ENCODE data around the gene GABRB1. TPM values are rescaled to one million over a fixed set of nuclear protein-coding genes. Genes with fewer than 3 reads are reported as not detected.
A peak's percentile ranks its signal among the peaks of the same experiment; 100 is the strongest.

Gene GABRB1
- total RNA-seq, 1 experiment from 2014 or later = 1.00 TPM

DNA sequence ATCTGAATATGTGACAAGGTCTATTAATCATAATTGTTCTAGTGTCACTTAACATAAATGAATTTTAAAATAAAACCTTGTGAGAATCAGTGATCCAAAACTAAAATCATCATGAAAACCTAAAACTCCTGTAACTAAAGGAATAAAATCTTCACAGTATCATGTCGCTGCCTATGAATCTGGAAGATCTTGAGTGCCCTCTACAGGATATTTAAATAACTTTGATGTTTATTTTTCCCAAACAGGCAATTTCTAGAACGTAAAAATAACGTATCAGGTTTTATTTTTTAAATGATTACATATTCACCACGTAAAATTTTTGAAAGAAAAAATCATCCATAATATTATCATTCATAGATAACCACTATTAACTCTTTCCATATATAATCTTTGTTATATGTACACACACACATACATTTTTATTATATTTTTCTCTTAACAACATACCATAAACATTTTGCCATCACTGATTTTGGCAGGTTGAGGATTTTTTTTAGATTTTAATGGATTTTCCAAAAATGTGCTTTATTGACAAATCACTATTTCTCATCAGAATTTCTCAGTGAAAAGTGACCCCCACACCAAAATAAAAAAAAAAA, 352.6 kb downstream of the GABRB1 start:
- peak; percentile 25 for DNase-seq (ENCODE audit: low spot score)

DNA sequence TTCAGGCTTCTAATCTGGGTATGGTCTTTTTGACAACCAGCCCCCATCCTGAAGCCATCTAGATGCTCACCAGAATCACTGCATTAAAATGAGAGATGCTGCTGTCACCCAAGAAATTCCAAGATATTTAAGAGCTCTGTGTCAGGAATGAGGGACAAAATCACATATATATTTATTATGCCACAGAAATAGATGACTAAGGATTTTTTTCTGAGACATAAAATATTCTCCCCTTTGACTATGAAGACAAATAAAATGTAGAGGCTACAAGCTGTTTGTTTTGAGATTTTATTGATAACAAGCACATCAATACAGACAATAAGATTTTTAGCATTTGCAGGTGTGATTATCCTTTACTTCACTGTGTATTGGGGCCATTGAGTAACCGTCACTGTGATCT, 354.8 kb downstream of the GABRB1 start:
- no peak for DNase-seq (ENCODE audit: low spot score)

DNA sequence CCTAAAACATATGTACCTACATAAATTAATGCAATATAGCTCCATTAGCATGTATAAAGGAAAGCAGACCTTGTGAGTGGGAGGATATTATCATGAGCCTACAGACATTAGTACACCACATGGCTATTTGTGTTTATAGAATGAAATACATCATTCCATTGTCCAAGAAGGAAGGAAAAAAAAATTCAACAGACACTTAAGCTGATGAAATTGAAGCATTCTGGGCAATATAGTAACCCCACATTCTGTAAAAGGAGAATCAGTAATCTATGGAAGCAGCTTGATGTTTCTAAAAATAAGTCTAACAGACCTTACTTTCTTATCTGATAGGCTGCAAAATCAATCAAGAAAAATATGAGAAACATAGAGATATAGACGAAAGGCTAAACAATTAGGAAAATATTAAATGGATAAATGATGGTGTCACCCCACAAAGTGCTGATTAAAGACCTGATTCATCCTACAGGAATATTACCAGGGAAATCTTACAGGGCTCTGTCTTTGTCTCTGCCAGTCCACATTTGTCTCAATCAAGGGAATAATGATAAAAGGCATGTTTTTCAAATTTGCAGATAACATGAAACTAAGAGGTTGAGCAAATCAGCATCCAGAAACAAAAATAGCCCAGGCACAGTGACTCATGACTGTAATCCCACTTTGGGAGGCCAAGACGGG, 355.3 kb downstream of the GABRB1 start:
- DNase-seq (ENCODE audit: low spot score) = no peak

DNA sequence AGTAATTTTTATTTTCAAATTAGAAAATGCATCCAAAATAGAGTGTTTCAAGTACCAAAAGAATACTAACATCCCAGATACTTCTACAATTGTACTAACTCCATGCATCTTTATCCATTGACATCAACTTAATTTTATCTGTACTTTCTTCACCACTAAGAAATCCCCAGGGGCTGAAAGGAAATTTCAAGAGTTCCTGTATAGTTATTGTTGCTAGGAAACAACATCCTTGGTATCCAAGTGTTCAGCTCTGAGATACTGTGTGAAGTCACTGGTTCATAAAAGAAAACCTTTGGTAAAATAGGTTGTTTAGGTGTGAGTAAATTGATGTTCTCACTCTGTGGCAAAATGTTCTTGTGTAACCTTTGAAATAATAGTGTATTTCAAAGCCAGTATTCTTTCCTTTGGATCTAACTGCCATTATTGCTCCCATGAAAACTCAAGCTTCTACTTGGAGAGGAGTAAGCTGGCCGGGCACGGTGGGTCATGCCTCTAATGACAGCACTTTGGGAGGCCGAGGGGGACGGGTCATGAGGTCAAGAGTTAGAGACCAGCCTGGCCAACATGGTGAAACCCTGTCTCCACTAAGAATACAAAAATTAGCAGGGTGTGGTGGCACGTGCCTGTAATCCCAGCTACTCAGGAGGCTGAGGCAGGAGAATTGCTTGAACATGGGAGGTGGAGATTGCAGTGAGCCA, 359.2 kb downstream of the GABRB1 start:
- DNase-seq (ENCODE audit: low spot score) = no peak

DNA sequence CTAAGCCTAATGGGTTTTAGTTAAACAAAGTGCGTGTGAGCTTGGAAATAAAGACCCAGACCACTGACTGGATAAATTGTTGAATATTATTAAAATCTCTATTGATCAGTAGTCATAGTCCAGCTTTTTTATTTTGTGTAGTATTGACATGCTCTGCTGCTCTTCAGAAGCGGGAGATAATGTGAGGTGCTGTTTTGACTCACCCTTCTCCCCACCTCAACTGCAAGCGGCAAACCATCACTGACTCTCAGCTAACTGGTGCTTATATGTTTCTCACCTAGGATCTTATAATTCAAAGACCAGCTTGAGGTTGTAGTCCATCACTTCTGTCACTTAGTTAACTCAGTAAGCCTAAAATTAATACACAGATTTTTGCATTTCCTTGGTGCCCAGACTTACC, 359.9 kb downstream of the GABRB1 start:
- no peak for DNase-seq (ENCODE audit: low spot score)

DNA sequence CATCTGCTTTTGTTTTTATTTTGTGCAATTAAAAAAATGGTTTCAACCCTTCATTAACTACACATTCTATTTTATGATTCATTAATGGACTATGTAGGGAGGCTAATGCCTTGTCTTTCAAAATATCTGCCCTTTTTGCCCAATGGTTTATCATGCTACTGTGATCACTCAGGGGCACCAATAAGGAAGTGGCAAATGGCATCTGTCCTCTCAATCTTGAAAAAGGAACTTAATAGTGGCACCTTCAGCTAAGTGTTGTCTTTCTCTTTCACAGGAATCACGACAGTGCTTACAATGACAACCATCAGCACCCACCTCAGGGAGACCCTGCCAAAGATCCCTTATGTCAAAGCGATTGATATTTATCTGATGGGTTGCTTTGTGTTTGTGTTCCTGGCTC, 375.0 kb downstream of the GABRB1 start:
- no peak for DNase-seq (ENCODE audit: low spot score)

DNA sequence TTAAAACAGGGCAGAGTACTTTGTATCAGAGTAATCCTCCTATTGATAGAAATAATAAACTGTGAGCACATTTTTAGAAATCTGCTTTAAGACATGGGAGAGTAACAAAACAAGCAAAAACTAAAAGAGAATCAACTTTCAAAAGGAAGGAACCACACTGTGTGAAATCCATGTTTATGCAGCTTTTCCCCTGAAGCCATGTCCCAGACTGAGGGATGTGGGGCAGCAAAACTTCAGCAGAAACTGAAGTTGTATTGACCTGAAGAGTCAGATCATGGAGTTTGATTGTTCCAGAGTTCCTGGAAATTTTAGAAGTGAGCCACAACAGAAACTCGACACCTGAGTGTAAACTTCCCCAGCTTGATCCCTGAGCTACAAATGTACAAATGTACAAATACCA, 378.9 kb downstream of the GABRB1 start:
- no peak for DNase-seq (ENCODE audit: low spot score)

DNA sequence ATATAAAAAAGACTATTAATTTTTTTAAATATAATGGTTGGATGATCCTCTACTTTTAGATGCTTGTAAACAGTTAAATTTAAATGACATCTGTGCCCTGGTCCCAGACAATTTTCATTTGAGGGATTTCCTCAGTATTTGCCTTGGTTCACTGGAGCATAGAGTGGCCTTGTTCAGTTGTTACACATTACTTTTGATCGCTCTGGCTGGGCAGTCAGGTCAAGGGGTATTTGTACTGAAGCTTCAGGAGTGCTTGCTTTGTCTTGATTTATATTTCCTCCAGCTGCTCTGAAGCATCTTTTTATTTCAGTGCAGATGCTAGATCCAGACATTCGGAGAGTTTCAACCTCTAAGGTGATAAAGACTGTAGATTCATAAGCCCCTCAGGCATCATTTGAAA, 382.2 kb downstream of the GABRB1 start:
- no peak for DNase-seq (ENCODE audit: low spot score)

DNA sequence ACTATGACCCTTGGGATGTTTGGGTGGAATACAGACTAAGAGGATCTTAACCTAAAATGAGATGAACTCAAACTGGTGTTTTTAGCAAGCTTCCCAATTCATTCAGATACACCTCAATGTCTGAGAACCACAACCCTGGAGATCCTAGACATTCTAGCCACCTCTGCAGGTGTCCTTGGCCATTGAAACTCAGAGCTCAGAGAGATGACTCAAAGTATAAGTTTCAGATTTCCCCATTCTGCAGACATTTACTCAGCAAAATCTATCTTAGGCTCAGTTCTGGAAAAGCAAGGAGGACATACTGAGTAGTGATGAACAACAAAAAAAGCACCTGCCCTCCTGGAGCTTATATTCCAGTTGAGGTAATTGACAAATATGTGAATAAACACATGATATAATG, 384.4 kb downstream of the GABRB1 start:
- DNase-seq (ENCODE audit: low spot score) = no peak

DNA sequence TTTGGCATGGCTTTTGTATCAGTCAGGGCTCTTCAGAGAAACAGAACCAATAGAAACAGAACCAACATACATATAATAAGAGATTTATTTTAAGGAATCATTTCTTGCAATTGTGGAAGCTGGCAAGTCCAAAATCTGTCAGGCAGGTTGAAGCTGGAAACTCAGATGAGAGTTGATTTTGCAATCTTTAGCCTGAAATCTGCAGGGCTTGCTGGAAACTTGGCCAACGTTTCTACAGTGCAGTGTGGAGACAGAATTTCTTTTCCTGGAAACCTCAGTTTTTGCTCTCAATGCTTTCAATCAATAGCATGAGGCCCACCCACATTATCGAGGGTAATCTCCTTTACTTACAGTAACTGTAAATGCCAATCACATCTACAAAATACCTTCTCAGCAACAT, 386.8 kb downstream of the GABRB1 start:
- no peak for DNase-seq (ENCODE audit: low spot score)

DNA sequence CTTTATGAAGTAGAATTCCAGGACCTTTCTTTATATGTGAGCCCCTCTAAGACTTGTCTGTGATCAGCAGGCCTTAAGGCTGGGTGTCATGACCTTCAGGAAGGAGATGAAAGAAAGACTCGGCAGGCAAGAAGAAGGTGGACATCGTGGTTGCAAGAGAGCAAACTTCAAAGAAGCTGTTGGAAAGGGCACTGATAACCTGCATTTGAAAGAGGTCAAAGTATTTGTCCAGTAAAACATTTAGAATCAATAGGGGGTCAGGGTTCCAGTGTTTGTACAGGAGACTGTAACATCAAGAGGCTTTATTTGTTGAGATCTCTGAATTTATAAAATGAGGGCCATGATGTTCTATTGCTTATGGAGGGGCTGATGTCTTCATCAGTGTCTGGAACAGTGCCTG, 387.9 kb downstream of the GABRB1 start:
- DNase-seq (ENCODE audit: low spot score) = no peak

DNA sequence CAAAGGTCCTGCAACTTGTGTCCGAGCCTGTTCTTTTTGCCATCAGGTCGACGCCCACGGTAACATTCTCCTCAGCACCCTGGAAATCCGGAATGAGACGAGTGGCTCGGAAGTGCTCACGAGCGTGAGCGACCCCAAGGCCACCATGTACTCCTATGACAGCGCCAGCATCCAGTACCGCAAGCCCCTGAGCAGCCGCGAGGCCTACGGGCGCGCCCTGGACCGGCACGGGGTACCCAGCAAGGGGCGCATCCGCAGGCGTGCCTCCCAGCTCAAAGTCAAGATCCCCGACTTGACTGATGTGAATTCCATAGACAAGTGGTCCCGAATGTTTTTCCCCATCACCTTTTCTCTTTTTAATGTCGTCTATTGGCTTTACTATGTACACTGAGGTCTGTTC, 394.3 kb downstream of the GABRB1 start:
- DNase-seq (ENCODE audit: low spot score) = no peak

DNA sequence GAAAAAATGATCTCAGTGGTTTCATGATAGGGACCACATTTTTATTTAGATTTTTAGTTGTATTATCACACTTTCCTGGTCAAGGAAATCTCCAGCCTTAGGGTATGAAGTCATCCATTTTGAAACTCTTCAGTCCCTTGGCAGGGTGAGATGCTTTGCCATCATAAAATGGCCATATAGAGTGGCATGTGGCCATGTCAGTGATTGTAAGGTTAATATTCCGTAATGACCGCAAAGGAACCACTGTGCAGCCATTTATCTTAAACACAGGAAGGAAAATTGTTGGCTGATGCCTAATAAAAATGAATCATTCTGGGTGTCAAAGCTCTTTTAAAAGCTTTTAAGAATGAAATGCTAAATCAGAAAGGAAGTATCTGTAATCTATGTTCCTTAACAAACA, 396.6 kb downstream of the GABRB1 start:
- DNase-seq (ENCODE audit: low spot score) = peak; percentile 64

DNA sequence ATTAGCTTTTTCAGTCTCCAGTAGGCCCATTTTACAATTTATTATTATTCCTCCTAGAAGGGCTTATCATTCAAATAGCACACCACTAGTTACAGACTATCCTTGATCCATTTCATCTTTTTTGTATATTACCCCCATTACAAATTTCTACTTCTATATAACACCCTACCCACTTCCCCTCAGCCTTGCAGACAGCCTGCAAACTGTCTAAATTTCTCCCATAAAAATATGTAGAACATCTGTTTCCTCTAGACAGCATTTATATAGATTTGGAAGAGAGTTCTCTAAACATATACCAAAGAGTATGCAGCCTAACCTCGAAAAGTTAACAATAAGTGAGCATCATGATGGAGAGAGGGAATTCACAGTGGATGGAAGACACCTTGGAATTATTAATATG, 401.4 kb downstream of the GABRB1 start:
- no peak for DNase-seq (ENCODE audit: low spot score)

DNA sequence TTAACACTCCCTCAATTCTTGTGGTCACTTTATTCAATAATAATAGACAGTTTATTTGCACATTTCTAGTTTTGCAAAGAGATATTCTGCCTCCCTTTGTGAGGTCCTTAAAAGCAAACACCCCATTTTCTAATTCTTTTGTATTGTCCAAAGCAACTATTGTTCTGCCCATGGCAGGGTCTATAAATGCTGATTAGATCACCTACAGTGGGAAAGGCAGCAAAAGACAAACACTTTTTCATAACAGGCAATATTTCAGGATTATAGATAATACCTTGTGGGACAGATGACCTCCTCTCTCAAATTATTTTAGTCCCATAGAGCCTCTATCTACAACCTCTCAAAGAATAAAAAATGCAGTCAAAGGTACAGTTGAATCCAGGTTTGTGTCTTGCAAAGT, 403.6 kb downstream of the GABRB1 start:
- DNase-seq (ENCODE audit: low spot score) = no peak

DNA sequence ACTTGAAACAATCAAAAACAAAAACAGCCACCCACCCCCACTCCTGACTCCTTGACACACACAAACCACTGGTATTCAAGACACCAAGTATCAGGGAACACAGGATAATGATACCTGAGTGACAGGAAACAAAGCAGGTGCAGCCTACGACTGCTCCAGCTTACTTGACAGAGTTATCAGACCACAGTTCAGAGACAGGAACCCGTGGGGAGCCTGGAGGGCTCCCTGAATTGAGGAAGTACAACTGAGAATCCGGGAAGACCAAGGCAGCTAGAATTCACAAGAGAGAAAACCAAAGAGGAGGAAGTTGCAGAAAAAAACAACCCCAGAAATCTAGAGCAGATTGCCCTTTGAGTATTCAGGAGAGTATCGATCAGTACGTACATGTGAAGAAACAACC, 411.6 kb downstream of the GABRB1 start:
- no peak for DNase-seq (ENCODE audit: low spot score)

DNA sequence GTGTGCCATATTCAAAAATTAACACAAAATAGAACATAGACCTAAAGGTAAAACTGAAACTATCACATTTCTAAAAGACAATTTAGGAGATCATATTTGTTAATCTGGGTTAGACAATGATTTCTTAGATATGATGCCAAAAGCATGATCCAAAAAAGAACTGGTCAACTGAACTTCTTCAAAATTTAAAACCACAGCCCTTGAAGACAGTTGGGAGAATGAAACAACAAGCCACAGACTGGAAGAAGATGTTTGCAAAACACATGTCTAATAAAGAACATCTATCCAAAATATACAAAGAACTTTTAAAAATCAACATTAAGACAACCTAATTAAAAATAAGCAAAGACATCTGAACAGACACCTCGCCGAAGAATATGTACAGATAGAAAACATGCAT, 412.7 kb downstream of the GABRB1 start:
- DNase-seq (ENCODE audit: low spot score) = no peak

DNA sequence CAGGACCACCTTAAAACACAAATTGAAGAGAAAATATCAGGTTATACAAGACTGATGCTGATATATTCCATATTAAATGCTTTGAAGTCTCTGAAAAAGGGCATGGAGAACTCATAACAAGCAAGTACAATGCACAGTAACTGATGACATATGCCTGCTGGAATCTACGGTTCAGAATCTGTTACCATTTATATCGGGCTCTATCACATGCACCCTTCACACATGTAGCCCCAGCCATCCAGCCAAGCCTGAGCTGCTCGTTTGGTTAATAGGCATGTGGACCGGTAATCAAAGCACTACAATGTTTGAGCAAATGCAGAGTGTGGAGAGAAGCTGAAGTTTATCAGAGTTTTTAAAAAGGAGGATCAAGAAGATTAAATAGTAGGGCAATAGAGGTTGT, 420.3 kb downstream of the GABRB1 start:
- no peak for DNase-seq (ENCODE audit: low spot score)

DNA sequence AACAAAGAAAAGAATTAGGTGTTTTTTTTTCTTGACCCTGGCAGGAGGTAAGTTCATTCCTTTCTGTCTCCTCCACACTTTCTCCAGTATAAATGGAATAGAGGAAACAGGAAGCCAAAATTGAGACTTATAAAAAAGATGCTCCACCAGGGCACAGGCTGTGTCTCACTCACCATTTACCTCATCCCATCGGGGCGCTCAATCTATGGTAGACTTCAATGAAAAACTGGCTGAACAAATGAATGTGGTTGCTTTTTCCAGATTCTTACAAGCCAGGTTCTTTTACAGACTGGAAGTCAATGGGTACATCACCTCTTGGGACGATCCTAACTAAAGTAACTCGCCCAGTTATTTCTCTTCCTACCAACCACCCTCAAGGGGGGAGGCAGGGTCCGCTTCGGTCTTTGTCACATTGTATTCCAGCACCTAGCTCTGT, 431.4 kb downstream of the GABRB1 start:
- no peak for DNase-seq (ENCODE audit: low spot score)

DNA sequence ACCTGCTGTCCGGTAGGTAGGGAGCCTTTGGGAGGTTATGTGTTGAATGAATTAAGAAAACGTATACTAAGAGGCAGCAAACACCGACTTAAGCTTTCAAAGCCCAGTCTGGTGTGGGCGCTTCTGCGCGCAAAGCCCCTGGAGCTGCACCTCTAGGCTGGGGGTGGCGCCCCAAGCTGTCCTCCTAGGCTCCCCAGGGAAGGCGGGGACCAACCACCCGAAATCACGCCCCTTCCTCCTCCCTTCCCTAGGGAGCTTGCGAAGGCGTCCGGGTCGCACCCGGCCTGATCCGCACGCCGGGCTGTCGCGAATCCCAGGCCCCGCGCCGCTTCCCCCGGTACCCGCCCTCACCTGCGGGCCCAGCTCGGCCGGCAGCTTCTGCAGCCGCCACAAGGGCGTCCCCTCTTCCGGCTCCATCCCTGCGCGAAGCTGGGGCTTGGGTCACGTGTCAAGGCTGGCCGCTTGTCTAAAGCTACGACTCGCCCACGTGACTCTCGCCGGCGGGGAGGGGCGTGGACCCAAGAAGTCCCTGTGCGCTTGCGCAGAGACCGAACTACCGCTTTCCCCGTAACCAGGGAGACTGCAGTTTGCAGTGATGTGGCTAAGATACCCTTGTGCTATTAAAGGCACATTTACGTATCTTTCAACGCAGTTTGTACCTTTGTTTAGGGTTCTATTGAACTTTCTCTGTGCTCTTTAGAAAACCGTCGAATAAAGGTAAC, 432.0 kb downstream of the GABRB1 start, which contains the start of gene COMMD8:
Gene COMMD8 (minus strand): TSS at position 468 of the 722 bp plus-strand sequence. CDS start 51 bp downstream, at position 417.
- DNase-seq (ENCODE audit: low spot score) = peak; percentile 86

DNA sequence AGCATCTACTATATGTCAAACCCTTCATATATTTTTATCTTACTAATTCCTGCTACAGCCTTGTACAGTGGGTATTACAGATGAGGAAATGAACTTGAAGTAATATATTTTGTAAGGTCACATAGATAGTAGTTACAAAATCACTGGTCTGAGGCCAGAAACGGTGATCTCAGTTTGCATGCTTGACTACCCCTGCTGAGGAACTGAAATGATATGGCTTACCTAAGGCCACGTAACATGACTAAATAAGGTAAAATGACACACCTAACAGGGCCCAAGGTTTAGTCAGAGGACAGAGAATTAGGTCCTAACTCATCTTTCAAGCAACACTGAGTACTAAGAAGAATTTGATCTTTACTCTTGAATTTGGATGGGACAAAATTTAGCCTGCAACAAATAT, 433.6 kb downstream of the GABRB1 start:
- DNase-seq (ENCODE audit: low spot score) = no peak

DNA sequence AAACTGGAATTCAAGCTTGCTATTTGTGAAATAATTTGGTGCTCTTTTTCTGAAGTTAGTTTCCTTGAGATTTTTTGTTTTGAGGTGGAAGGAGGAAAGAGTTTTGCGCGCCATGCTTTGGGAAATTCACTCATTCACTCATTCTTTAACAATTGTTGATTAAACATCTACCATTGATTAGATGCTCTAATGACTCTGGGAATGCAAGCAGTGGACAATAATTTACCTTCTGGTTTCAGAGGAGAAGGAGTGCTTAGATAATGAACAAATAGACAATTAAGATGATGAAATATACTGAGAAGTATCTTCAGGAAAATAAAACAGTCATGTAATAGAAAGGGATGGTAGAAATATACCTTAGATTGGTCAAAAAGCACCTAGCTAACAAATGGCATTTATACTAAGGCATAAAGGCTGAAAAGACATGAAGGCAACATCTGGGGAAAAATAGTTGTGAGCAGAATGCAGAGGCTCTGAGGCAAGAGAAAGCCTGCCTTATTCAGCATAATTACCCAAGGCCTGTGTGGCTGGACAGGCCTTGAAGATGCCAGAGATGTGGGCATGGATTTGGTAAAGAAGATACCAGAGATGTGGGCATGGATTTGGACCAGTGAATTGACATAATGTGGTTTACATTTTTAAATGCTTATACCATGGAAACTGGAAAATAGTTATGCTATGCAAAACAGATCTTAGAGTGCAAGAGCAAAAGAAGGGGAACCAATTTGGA, 434.9 kb downstream of the GABRB1 start:
- DNase-seq (ENCODE audit: low spot score) = no peak

Data from A172 (cell line).